HG02938 (cell line): ENCODE results near the gene IKZF1.
A peak's percentile ranks its signal among the peaks of the same experiment; 100 is the strongest.

Experiments used
- ATAC-seq: cut with Tn5 transposase; IDR thresholded peaks from one replicate; pipeline ENCODE4 v1.9.1; 2021; ENCODE audit warnings: mild to moderate bottlenecking, moderate library complexity; ENCODE audit not compliant: unreplicated experiment

The IKZF1 gene

GRCh38 chr7:50436133-50436806 lies 131.8 kb downstream of the IKZF1 start:
- no peak for ATAC-seq

- no peak for ATAC-seq
Observed at GRCh38 chr7:50446542-50446960, 142.0 kb downstream of the IKZF1 start.

- ATAC-seq = peak; percentile 45
Observed at GRCh38 chr7:50448823-50449222, 144.3 kb downstream of the IKZF1 start.

- ATAC-seq = no peak
Observed at GRCh38 chr7:50449501-50449880, 145.0 kb downstream of the IKZF1 start.

- ATAC-seq = peak; percentile 66
Observed at GRCh38 chr7:50449881-50450589, 145.5 kb downstream of the IKZF1 start, which contains the start of gene FIGNL1. TSS of gene FIGNL1 (minus strand) at chr7:50450350. CDS start at chr7:50447287, 3,063 bp downstream.

- peak; percentile 9 for ATAC-seq
Observed at GRCh38 chr7:50450590-50451032, 146.1 kb downstream of the IKZF1 start.
